ENCODE measurements around the gene ZNHIT1.

DNA sequence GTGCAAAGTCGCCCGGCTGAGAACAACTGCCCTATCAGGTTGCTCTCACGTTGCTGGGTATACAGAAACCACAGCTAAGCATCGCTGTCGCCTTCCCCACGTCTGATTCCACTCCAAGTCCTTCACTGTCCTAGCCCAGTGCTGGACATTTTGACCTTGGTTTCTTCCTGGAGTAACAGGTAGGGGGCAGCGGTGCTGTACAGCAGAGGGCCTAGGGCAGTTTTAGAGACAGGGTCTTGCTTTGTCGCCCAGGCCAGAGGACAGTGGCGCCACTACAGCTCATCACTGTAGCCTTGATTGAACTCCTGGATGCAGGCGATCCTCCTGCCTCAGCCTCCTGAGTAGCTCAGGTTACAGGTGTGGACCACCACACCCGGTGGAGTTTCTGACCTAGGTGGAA lies 17.1 kb downstream of the ZNHIT1 start:
- no peak for TF ChIP-seq POLR2A (IDR thresholded peaks at IDR 0.05)
- TF ChIP-seq, protein P1, sequence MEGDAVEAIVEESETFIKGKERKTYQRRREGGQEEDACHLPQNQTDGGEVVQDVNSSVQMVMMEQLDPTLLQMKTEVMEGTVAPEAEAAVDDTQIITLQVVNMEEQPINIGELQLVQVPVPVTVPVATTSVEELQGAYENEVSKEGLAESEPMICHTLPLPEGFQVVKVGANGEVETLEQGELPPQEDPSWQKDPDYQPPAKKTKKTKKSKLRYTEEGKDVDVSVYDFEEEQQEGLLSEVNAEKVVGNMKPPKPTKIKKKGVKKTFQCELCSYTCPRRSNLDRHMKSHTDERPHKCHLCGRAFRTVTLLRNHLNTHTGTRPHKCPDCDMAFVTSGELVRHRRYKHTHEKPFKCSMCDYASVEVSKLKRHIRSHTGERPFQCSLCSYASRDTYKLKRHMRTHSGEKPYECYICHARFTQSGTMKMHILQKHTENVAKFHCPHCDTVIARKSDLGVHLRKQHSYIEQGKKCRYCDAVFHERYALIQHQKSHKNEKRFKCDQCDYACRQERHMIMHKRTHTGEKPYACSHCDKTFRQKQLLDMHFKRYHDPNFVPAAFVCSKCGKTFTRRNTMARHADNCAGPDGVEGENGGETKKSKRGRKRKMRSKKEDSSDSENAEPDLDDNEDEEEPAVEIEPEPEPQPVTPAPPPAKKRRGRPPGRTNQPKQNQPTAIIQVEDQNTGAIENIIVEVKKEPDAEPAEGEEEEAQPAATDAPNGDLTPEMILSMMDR (IDR thresholded peaks at IDR 0.05), result peak in 1 of 4 experiments; percentile 11
